HEK293T (cell line): ENCODE results near the gene PRAMEF10.
"Not testable (repeated sequence)": the region's sequence is repeated elsewhere in the genome, so short reads cannot be mapped to it uniquely, and the experiment has no call there.

Source experiments
- CTCF ChIA-PET: fragments of 350-600 bp; formaldehyde crosslinking; extraction: SDS; loops from one replicate; lab custom pipeline; 2021; ENCODE audit warnings: antibody characterized with exemption, inconsistent platforms; lab: Yijun Ruan, JAX
- POLR2A ChIA-PET: fragments of 350-600 bp; formaldehyde crosslinking; extraction: SDS; loops from one replicate; lab custom pipeline; 2020; ENCODE audit warnings: antibody characterized with exemption, inconsistent platforms; lab: Yijun Ruan, JAX
- DNase-seq: peaks from one replicate; pipeline ENCODE4 v3.0.0; 2012; ENCODE audit warnings: mixed read lengths; ENCODE audit errors: extremely low spot score
- BHLHE40 ChIP-seq: fragments of 450-650 bp; IDR thresholded peaks from 2 replicates; pipeline ENCODE4 v1.6.1; 2016; ENCODE audit warnings: mild to moderate bottlenecking, moderate library complexity, borderline replicate concordance
- ELF4 ChIP-seq: fragments of 450-650 bp; IDR thresholded peaks from 2 replicates; pipeline ENCODE4 v1.6.1; 2017; ENCODE audit warnings: antibody characterized with exemption
- FOXA1 ChIP-seq: fragments of 450-650 bp; IDR thresholded peaks from 2 replicates; pipeline ENCODE4 v1.6.1; 2016; ENCODE audit warnings: mild to moderate bottlenecking
- FOXK2 ChIP-seq: fragments of 450-650 bp; IDR thresholded peaks from 2 replicates; pipeline ENCODE4 v1.6.1; 2016; ENCODE audit warnings: mild to moderate bottlenecking
- FOXM1 ChIP-seq: fragments of 450-650 bp; IDR thresholded peaks from 2 replicates; pipeline ENCODE4 v1.6.1; 2017; ENCODE audit warnings: mild to moderate bottlenecking, borderline replicate concordance
- HDGF ChIP-seq: fragments of 450-650 bp; IDR thresholded peaks from 2 replicates; pipeline ENCODE4 v1.6.1; 2017; ENCODE audit warnings: antibody characterized with exemption, borderline replicate concordance
- L3MBTL2 ChIP-seq: fragments of 450-650 bp; conservative IDR thresholded peaks from 2 replicates; pipeline ENCODE4 v1.6.1; 2016; ENCODE audit warnings: mild to moderate bottlenecking
- LEF1 ChIP-seq: fragments of 450-650 bp; IDR thresholded peaks from 2 replicates; pipeline ENCODE4 v1.6.1; 2017; ENCODE audit warnings: mild to moderate bottlenecking, borderline replicate concordance
- NFRKB ChIP-seq: fragments of 450-650 bp; IDR thresholded peaks from 2 replicates; pipeline ENCODE4 v1.6.1; 2016; ENCODE audit warnings: mild to moderate bottlenecking, moderate library complexity
- PKNOX1 ChIP-seq: fragments of 450-650 bp; IDR thresholded peaks from 2 replicates; pipeline ENCODE4 v1.6.1; 2016
- SP1 ChIP-seq: fragments of 450-650 bp; IDR thresholded peaks from 2 replicates; pipeline ENCODE4 v1.6.1; 2017
- SUZ12 ChIP-seq: fragments of 450-650 bp; IDR thresholded peaks from 2 replicates; pipeline ENCODE4 v1.6.1; 2016; ENCODE audit warnings: mild to moderate bottlenecking
- TARDBP ChIP-seq: fragments of 450-650 bp; IDR thresholded peaks from 2 replicates; pipeline ENCODE4 v1.6.1; 2016
- ZNF384 ChIP-seq: fragments of 450-650 bp; IDR thresholded peaks from 2 replicates; pipeline ENCODE4 v1.6.1; 2016

Gene PRAMEF10

GRCh38 chr1:12898170-12898569 is at the start of gene PRAMEF10:
Gene PRAMEF10, minus strand, starts transcription at chr1:12898270. Its CDS starts 2,423 bp downstream, at chr1:12895847.
- POLR2A ChIA-PET, DNase-seq, CTCF ChIA-PET: not testable (repeated sequence)

GRCh38 chr1:12947480-12947879 is 49.4 kb upstream of the PRAMEF10 start, which contains the start of gene PRAMEF6:
Gene PRAMEF6, minus strand, starts transcription at chr1:12947580. Its CDS starts 5,062 bp downstream, at chr1:12942518.
- CTCF ChIA-PET, POLR2A ChIA-PET, DNase-seq: not testable (repeated sequence)

- POLR2A ChIA-PET, DNase-seq, CTCF ChIA-PET: not testable (repeated sequence)
Observed at GRCh38 chr1:12924368-12924767, 26.3 kb upstream of the PRAMEF10 start.

- CTCF ChIA-PET, POLR2A ChIA-PET, DNase-seq: not testable (repeated sequence)
Observed at GRCh38 chr1:12921749-12922148, 23.7 kb upstream of the PRAMEF10 start.

GRCh38 chr1:12916310-12916709 is 18.2 kb upstream of the PRAMEF10 start, which contains the start of gene PRAMEF7:
Gene PRAMEF7, plus strand, starts transcription at chr1:12916610. Its CDS starts 1,083 bp downstream, at chr1:12917693.
- POLR2A ChIA-PET, CTCF ChIA-PET: not testable (repeated sequence)

GRCh38 chr1:12903793-12904572 is 5.9 kb upstream of the PRAMEF10 start:
- CTCF ChIA-PET, DNase-seq, POLR2A ChIA-PET: not testable (repeated sequence)

More at GRCh38 chr1:12916310-12916709, 18.2 kb upstream of the PRAMEF10 start, which contains the start of gene PRAMEF7:
- not testable (repeated sequence) for DNase-seq

GRCh38 chr1:12899186-12899585 is 1.1 kb upstream of the PRAMEF10 start:
- CTCF ChIA-PET, DNase-seq, POLR2A ChIA-PET: not testable (repeated sequence)

GRCh38 chr1:12886101-12886500 is 12.0 kb downstream of the PRAMEF10 start, which contains the start of gene PRAMEF4:
Gene PRAMEF4, minus strand, starts transcription at chr1:12886201. Its CDS starts 2,807 bp downstream, at chr1:12883394.
- DNase-seq, POLR2A ChIA-PET, CTCF ChIA-PET: not testable (repeated sequence)

GRCh38 chr1:12878453-12878852 is 19.6 kb downstream of the PRAMEF10 start:
- DNase-seq, POLR2A ChIA-PET, CTCF ChIA-PET: not testable (repeated sequence)

GRCh38 chr1:12863131-12863880 is 34.8 kb downstream of the PRAMEF10 start:
- DNase-seq, POLR2A ChIA-PET, CTCF ChIA-PET: not testable (repeated sequence)

- POLR2A ChIA-PET, CTCF ChIA-PET, DNase-seq: not testable (repeated sequence)
Observed at GRCh38 chr1:12856786-12857185, 41.3 kb downstream of the PRAMEF10 start, which contains the start of gene PRAMEF2. Gene PRAMEF2, plus strand, starts transcription at chr1:12857086. Its CDS starts 1,924 bp downstream, at chr1:12859010.

- no peak for TF ChIP-seq LEF1
- no peak for TF ChIP-seq SUZ12
- TF ChIP-seq BHLHE40, result no peak
- TF ChIP-seq TARDBP, result no peak
- no peak for TF ChIP-seq SP1
- TF ChIP-seq FOXK2, result no peak
- TF ChIP-seq NFRKB, result no peak
- TF ChIP-seq ELF4, result no peak
- TF ChIP-seq L3MBTL2, result no peak
- TF ChIP-seq ZNF384, result no peak
- TF ChIP-seq FOXA1, result no peak
- no peak for TF ChIP-seq HDGF
- no peak for TF ChIP-seq FOXM1
- TF ChIP-seq PKNOX1, result no peak
- ChIA-PET POLR2A (no interaction called here), CTCF (no interaction called here)
- DNase-seq, result no peak
Observed at GRCh38 chr1:12851779-12852178, 46.3 kb downstream of the PRAMEF10 start.

- POLR2A ChIA-PET, result not testable (repeated sequence)
- CTCF ChIA-PET, result interaction anchor here (0.6 kb wide), 1 partner anchor 190 kb away, joined by 4 read pairs; no protein-coding TSS in a partner anchor
Observed at GRCh38 chr1:12848620-12849019, 49.5 kb downstream of the PRAMEF10 start, which contains the start of gene HNRNPCL1. Gene HNRNPCL1, minus strand, starts transcription at chr1:12848720. Its CDS starts 431 bp downstream, at chr1:12848289.

More at GRCh38 chr1:12848620-12849019, 49.5 kb downstream of the PRAMEF10 start, which contains the start of gene HNRNPCL1:
- not testable (repeated sequence) for DNase-seq
